ENCODE measurements around the gene PTPN1. TPM values are rescaled to one million over a fixed set of nuclear protein-coding genes. Genes with fewer than 3 reads are reported as not detected.

Gene PTPN1
- total RNA-seq, 1 donor, result 45.3 TPM

DNA sequence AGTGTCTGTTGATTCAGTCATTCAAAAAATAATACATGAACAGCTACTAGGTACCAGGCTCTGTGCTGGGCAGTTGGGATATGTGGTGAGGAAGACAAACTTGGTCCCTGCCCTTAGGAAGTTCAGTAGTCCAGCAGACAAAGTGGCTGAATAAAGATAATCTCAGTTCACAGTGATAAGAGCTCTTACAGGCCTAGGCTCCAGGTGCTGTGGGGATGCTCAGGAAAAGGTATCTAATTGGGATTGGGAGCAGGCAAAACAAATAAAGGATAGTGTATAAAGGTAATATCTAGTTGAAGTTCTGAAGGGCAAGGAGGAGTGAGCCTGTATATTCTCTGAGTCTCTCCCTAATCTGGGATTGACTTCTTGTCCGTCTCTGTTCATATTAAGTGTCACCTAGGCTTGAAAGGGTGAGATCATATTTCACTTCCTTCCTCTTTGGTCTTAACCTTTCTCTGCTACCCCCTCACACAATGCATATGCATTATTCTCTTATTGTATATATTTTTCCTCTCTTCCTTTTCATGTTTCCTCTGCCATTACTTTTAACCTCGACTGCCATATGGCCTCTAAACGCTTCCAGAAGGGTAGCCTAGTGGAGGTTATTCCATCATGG lies 13.5 kb downstream of the PTPN1 start:
- TF ChIP-seq, protein P1, sequence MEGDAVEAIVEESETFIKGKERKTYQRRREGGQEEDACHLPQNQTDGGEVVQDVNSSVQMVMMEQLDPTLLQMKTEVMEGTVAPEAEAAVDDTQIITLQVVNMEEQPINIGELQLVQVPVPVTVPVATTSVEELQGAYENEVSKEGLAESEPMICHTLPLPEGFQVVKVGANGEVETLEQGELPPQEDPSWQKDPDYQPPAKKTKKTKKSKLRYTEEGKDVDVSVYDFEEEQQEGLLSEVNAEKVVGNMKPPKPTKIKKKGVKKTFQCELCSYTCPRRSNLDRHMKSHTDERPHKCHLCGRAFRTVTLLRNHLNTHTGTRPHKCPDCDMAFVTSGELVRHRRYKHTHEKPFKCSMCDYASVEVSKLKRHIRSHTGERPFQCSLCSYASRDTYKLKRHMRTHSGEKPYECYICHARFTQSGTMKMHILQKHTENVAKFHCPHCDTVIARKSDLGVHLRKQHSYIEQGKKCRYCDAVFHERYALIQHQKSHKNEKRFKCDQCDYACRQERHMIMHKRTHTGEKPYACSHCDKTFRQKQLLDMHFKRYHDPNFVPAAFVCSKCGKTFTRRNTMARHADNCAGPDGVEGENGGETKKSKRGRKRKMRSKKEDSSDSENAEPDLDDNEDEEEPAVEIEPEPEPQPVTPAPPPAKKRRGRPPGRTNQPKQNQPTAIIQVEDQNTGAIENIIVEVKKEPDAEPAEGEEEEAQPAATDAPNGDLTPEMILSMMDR (IDR thresholded peaks at IDR 0.05; ENCODE audit: insufficient read depth, low read depth, low read length), result no peak
- H3K4me3 ChIP-seq (ENCODE audit: low read depth, low read length), result no peak overlapping the region
- no peak for DNase-seq (ENCODE audit: low read depth)

DNA sequence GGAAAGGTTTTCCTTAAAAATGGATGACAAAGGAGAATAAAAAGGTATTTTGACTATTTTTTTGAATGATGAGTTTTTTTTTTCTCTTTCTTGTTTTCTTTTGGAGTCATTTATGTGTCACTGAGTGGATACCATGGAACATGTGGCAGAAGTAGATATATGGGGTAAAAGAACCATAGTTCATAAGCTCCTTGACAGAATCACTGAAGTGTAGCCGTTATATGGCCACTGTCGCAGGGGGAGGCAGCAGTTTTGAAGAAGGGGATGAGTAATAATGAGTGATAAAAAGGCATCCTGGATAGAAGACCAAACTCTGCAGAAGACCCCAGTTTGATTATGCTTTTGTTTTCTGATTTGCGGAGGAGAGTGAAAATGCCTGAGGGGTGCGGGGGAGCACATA lies 15.5 kb downstream of the PTPN1 start:
- TF ChIP-seq, protein P1 (IDR thresholded peaks at IDR 0.05; ENCODE audit: insufficient read depth, low read depth, low read length), result no peak

DNA sequence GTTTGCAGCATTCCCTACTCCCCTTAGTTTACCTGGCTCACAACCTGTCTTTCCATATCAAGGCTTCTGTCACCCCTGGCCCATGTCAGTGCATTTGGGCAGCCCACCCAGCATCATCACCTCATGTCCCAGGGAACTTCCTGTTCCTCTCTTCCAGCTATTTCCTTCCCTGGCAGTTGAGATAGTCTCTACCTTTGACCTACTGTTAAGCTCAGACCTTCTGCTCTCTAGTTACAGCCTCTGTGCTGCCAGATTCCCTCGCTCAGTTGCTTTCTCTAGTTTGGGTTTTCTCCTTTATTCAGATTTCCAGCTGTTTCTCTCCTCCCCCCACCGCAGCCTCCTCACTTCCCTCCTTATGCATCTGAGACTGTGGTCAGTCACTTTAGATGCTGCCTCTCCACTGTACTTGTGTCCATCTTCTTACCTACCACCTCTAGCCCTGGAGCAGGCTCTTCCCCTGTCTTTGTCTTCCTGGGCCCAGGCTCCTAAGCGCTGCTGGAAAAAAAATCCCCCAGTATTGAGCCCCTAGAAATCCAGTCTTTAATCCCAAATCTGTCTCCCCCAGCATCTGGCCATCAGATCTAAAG lies 16.3 kb downstream of the PTPN1 start:
- no peak overlapping the region for H3K4me3 ChIP-seq (ENCODE audit: low read depth, low read length)
- TF ChIP-seq, protein P1 (IDR thresholded peaks at IDR 0.05; ENCODE audit: insufficient read depth, low read depth, low read length), result no peak
- no peak for DNase-seq (ENCODE audit: low read depth)

More for the DNA sequence above, 15.5 kb downstream of the PTPN1 start:
- no peak for DNase-seq (ENCODE audit: low read depth)
- no peak overlapping the region for H3K4me3 ChIP-seq (ENCODE audit: low read depth, low read length)

DNA sequence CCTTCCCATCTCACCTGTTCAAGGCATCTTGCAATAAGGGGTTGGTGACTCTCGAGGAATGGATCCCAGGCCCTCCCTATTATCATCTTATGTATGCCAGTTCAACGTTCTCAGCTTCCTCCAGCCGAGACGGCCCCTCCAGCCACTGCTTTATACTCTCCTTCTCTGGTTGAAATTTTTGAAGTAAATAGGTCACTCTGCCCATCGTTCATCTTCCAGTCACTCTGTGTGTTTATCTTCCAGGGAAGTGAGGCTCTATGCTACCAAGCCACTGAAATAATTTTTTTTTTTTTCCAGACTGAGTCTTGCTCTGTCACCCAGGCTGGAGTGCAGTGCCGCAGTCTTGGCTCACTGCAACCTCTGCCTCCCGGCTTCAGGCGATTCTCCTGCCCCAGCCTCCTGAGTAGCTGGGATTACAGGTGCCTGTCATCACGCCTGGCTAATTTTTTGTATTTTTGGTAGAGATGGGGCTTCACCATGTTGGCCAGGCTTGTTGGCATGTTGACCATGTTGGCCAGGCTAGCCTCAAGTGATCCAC lies 17.0 kb downstream of the PTPN1 start:
- TF ChIP-seq, protein P1 (IDR thresholded peaks at IDR 0.05; ENCODE audit: insufficient read depth, low read depth, low read length), result no peak
- no peak overlapping the region for H3K4me3 ChIP-seq (ENCODE audit: low read depth, low read length)
- DNase-seq (ENCODE audit: low read depth), result no peak

DNA sequence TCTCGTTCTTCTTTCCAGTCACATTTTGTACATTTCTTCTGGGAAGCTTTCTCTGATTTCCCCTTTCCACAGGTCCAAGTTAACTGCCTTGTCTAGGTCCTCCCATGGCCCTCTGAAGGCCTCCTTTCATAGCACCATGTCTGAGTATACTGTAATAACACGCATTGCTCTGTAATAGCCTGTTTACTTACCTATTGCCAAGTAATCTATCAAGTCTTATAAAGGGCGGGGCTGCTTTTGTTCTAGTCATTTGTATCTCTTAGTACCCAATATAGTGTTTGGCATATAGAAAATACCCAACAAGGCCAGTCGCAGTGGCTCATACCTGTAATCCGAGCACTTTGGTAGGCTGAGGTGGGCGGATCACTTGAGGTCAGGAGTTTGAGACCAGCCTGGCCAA lies 17.9 kb downstream of the PTPN1 start:
- TF ChIP-seq, protein P1 (IDR thresholded peaks at IDR 0.05; ENCODE audit: insufficient read depth, low read depth, low read length), result no peak

DNA sequence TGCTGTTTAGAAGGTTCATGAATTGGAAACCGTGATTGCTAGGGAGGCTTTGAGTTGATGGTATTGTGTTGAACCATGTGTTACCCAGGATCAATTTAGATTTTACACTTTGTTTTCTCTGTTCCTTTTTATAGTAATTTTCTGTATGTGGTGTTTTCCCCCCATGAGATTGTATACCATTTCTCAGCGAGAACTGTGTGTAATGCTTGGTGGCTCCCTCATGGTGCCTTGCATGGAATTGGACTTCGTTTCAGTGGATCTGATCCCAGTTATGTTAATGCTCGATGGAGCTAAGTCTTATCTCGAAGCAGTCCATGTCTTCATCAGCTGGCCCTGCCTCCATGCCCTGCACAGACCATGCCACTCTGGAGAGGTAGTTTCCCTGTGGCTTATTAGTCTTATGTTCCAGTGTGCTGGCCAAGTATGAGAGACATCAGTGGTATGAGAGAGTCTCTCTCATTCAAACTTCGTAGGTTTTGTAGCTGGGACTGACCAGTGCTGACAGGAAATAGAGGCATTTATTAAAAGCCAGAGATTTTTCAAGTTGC lies 18.7 kb downstream of the PTPN1 start:
- no peak overlapping the region for H3K4me3 ChIP-seq (ENCODE audit: low read depth, low read length)
- DNase-seq (ENCODE audit: low read depth), result no peak
- TF ChIP-seq, protein P1 (IDR thresholded peaks at IDR 0.05; ENCODE audit: insufficient read depth, low read depth, low read length), result no peak

More for the DNA sequence above, 17.9 kb downstream of the PTPN1 start:
- DNase-seq (ENCODE audit: low read depth), result no peak
- H3K4me3 ChIP-seq (ENCODE audit: low read depth, low read length), result no peak overlapping the region
